ENCODE data around the gene PSRC1. TPM values are rescaled to one million over a fixed set of nuclear protein-coding genes. Genes with fewer than 3 reads are reported as not detected.

PSRC1 gene
- total RNA-seq, 1 donor from 2014 or later, result 67.9 TPM

GRCh38 chr1:109268431-109269211 lies 14.3 kb downstream of the PSRC1 start:
- H3K4me3 ChIP-seq (ENCODE audit: low read depth, low read length), result no peak overlapping the region
- TF ChIP-seq, protein P1, sequence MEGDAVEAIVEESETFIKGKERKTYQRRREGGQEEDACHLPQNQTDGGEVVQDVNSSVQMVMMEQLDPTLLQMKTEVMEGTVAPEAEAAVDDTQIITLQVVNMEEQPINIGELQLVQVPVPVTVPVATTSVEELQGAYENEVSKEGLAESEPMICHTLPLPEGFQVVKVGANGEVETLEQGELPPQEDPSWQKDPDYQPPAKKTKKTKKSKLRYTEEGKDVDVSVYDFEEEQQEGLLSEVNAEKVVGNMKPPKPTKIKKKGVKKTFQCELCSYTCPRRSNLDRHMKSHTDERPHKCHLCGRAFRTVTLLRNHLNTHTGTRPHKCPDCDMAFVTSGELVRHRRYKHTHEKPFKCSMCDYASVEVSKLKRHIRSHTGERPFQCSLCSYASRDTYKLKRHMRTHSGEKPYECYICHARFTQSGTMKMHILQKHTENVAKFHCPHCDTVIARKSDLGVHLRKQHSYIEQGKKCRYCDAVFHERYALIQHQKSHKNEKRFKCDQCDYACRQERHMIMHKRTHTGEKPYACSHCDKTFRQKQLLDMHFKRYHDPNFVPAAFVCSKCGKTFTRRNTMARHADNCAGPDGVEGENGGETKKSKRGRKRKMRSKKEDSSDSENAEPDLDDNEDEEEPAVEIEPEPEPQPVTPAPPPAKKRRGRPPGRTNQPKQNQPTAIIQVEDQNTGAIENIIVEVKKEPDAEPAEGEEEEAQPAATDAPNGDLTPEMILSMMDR (conservative IDR thresholded peaks at IDR 0.05; ENCODE audit: low read depth, low read length), result no peak
- no peak for DNase-seq (ENCODE audit: low read depth)

DNA sequence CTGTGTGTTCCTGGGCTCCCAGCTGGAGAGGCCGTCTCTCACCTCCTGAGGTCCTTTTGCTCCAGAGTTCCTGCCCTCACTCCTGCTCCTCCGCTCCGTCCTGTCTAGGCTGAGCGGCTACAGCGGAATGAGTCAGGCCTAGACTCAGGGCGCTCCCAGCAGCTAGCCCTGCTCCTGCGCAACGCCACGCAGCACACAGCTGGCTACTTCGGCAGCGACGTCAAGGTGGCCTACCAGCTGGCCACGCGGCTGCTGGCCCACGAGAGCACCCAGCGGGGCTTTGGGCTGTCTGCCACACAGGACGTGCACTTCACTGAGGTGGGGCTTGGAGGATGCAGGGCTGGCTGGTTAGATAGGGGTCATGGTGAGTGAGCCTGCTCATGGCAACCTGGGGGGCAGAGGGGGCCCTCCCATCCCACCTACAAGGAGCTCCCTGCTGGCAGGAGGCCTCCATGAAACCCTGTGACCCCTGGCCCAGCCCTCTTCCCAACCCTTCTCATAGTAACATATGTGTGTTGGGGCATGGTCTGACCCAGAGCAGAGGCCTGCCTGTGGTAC lies 15.1 kb downstream of the PSRC1 start:
- H3K4me3 ChIP-seq (ENCODE audit: low read depth, low read length), result no peak overlapping the region
- no peak for DNase-seq (ENCODE audit: low read depth)
- TF ChIP-seq, protein P1 (conservative IDR thresholded peaks at IDR 0.05; ENCODE audit: low read depth, low read length), result no peak

DNA sequence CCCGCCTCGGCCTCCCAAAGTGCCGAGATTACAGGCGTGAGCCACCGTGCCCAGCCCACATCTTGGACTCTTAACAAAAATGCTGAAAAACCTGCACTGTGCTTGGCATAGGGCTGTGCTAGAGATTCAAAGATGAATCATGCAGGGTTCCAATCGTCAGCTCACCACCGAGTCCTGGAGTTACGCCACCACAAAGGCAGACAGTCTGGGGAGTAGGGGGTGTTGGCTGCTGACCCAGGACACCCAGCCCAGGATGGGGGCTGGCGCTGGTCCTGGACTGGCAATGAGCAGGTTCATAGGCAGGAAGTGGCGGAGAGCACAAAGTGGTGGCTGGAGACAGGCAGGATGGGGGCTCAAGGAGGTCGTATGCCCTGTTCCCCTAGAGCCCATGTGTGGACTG lies 16.0 kb downstream of the PSRC1 start:
- DNase-seq (ENCODE audit: low read depth), result no peak
- H3K4me3 ChIP-seq (ENCODE audit: low read depth, low read length), result no peak overlapping the region
- TF ChIP-seq, protein P1 (conservative IDR thresholded peaks at IDR 0.05; ENCODE audit: low read depth, low read length), result no peak

DNA sequence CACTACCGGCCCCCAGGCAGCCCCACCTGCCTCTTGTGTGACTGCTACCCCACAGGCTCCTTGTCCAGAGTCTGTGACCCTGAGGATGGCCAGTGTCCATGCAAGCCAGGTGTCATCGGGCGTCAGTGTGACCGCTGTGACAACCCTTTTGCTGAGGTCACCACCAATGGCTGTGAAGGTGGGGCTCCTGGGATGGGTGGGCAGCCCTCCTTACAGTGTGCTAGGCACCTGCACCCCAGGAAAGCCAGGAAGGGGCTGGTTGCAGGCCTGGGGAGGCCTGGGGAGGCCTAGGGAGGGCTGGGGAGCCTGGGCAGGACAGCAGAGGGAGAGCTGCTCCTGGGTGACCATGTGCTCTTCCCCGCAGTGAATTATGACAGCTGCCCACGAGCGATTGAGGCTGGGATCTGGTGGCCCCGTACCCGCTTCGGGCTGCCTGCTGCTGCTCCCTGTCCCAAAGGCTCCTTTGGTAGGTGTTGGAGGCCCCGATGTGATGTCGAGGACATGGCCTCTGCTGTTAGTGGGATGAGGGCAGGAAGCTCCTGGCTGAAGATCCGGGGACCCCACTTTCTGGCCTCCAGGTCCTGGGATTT lies 17.1 kb downstream of the PSRC1 start:
- H3K4me3 ChIP-seq (ENCODE audit: low read depth, low read length), result no peak overlapping the region
- no peak for DNase-seq (ENCODE audit: low read depth)

GRCh38 chr1:109265016-109265415 lies 17.9 kb downstream of the PSRC1 start:
- TF ChIP-seq, protein P1 (conservative IDR thresholded peaks at IDR 0.05; ENCODE audit: low read depth, low read length), result no peak
- H3K4me3 ChIP-seq (ENCODE audit: low read depth, low read length), result no peak overlapping the region
- no peak for DNase-seq (ENCODE audit: low read depth)

More for the DNA sequence above, 17.1 kb downstream of the PSRC1 start:
- TF ChIP-seq, protein P1 (conservative IDR thresholded peaks at IDR 0.05; ENCODE audit: low read depth, low read length), result no peak

- TF ChIP-seq, protein P1 (conservative IDR thresholded peaks at IDR 0.05; ENCODE audit: low read depth, low read length), result no peak
- DNase-seq (ENCODE audit: low read depth), result no peak
- H3K4me3 ChIP-seq (ENCODE audit: low read depth, low read length), result no peak overlapping the region
Observed at GRCh38 chr1:109264379-109264755, 18.6 kb downstream of the PSRC1 start.
